ENCODE data around the gene CEP170B. TPM values are rescaled to one million over a fixed set of nuclear protein-coding genes. Genes with fewer than 3 reads are reported as not detected.

CEP170B gene
- total and polyA plus RNA-seq, 4 donors = 1.5 to 10.9 (median 6.7) TPM

- Histone ChIP-seq H3K27me3 (ENCODE audit: control insufficient read depth in 4 of 4, insufficient read depth in 4 of 4, low read length in 3 of 4) (peaks cover 0 to 3% (median 0%) of the 10 kb centered on the region in 4 donors), H3K27ac (ENCODE audit: low read depth in 1 of 2, low read length in 2 of 2) (no peak overlapping the region), H3K4me1 (ENCODE audit: control insufficient read depth in 4 of 4, insufficient read depth in 4 of 4, low read length in 3 of 4) (peaks cover 0 to 6% (median 3%) of the 10 kb centered on the region in 4 donors), H3K9ac (ENCODE audit: low read depth in 1 of 2, low read length in 2 of 2) (no peak overlapping the region), H3K9me3 (ENCODE audit: control insufficient read depth in 4 of 4, low read length in 3 of 4) (no peaks in the 10 kb centered on the region), H3K36me3 (ENCODE audit: control insufficient read depth in 4 of 4, insufficient read depth in 3 of 4, low read depth in 1 of 4, low read length in 3 of 4) (no peaks in the 10 kb centered on the region), H3K4me3 (ENCODE audit: low read depth in 1 of 3, low read length in 3 of 3) (no peak overlapping the region)
- WGBS = 36% methylated on average over 64 of the region's 64 CpGs
- no peak for DNase-seq (ENCODE audit: low spot score)
- TF ChIP-seq HNF4A (conservative IDR thresholded peaks at IDR 0.05) = no peak
- TF ChIP-seq, protein P1, sequence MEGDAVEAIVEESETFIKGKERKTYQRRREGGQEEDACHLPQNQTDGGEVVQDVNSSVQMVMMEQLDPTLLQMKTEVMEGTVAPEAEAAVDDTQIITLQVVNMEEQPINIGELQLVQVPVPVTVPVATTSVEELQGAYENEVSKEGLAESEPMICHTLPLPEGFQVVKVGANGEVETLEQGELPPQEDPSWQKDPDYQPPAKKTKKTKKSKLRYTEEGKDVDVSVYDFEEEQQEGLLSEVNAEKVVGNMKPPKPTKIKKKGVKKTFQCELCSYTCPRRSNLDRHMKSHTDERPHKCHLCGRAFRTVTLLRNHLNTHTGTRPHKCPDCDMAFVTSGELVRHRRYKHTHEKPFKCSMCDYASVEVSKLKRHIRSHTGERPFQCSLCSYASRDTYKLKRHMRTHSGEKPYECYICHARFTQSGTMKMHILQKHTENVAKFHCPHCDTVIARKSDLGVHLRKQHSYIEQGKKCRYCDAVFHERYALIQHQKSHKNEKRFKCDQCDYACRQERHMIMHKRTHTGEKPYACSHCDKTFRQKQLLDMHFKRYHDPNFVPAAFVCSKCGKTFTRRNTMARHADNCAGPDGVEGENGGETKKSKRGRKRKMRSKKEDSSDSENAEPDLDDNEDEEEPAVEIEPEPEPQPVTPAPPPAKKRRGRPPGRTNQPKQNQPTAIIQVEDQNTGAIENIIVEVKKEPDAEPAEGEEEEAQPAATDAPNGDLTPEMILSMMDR (IDR thresholded peaks at IDR 0.05; ENCODE audit: low read depth, low read length, missing input control) = no peak
- no peak for TF ChIP-seq EGR1 (IDR thresholded peaks at IDR 0.05; ENCODE audit: low read depth in 2 of 2)
- TF ChIP-seq NR2F2 (IDR thresholded peaks at IDR 0.05) = no peak
- TF ChIP-seq RXRA (IDR thresholded peaks at IDR 0.05) = no peak
- TF ChIP-seq GABPA (IDR thresholded peaks at IDR 0.05 in 1 of 2, conservative IDR thresholded peaks at IDR 0.05 in 1 of 2) = no peak
- TF ChIP-seq JUND (IDR thresholded peaks at IDR 0.05) = no peak
- TF ChIP-seq, protein P2, sequence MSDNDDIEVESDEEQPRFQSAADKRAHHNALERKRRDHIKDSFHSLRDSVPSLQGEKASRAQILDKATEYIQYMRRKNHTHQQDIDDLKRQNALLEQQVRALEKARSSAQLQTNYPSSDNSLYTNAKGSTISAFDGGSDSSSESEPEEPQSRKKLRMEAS (IDR thresholded peaks at IDR 0.05) = no peak
Measured at GRCh38 chr14:104931771-104932675, 67.0 kb downstream of the CEP170B start.

- peak overlapping the region in 1 of 3 donors; percentile 66 for H3K4me3 ChIP-seq (ENCODE audit: low read depth in 1 of 3, low read length in 3 of 3)
- H3K4me1 ChIP-seq (ENCODE audit: control insufficient read depth in 4 of 4, insufficient read depth in 4 of 4, low read length in 3 of 4) = peaks cover 0 to 6% (median 3%) of the 10 kb centered on the region in 4 donors
- no peaks in the 10 kb centered on the region for H3K9me3 ChIP-seq (ENCODE audit: control insufficient read depth in 4 of 4, low read length in 3 of 4)
- TF ChIP-seq, protein P1 (IDR thresholded peaks at IDR 0.05; ENCODE audit: low read depth, low read length, missing input control) = peak; percentile 74
- TF ChIP-seq RAD21 (IDR thresholded peaks at IDR 0.05) (peak in 1 of 2 donors; percentile 66), FOXA2 (IDR thresholded peaks at IDR 0.05) (no peak)
- DNase-seq (ENCODE audit: low spot score) = peak; percentile 81
- 9% methylated on average over 100 of the region's 100 CpGs for WGBS
- no peak overlapping the region for H3K27ac ChIP-seq (ENCODE audit: low read depth in 1 of 2, low read length in 2 of 2)
- H3K27me3 ChIP-seq (ENCODE audit: control insufficient read depth in 4 of 4, insufficient read depth in 4 of 4, low read length in 3 of 4) = peaks cover 0 to 3% (median 0%) of the 10 kb centered on the region in 4 donors
- H3K36me3 ChIP-seq (ENCODE audit: control insufficient read depth in 4 of 4, insufficient read depth in 3 of 4, low read depth in 1 of 4, low read length in 3 of 4) = no peaks in the 10 kb centered on the region
- H3K9ac ChIP-seq (ENCODE audit: low read depth in 1 of 2, low read length in 2 of 2) = no peak overlapping the region
Measured at GRCh38 chr14:104932676-104933631, 67.9 kb downstream of the CEP170B start.
